DLD1 (cell line): ENCODE results near the gene MTA1.

Experiments used
- in situ Hi-C: cut with HindIII; loops from 2 replicates; pipeline ENCODE4 v1.10.0; 2017; ENCODE audit warnings: low sequenced_read_pairs

MTA1 gene

DNA sequence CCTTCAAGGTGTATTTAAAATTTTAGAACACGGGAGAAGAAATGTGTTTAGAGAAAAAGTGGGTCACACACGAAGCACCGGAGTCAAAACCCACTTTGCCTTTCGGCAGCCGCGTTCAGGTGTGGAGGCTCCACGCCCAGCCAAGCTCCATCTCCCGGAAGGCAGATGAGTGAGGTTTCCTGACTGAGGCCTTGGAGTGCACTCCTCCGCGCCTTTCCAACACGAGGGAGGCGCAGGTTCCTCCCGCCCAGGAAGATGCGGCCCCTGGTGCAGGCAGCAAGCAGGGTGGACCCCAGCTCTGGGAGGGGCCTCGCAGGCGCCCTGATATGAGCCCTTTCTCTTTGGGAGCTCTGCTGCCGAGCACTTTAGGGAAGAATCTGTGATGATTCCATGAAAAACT lies 22.5 kb downstream of the MTA1 start:
- in situ Hi-C loops: no loop called here

GRCh38 chr14:105442834-105443233 lies 23.2 kb downstream of the MTA1 start:
- in situ Hi-C loops: no loop called here

GRCh38 chr14:105444859-105445258 lies 25.2 kb downstream of the MTA1 start:
- in situ Hi-C loops: no loop called here

- in situ Hi-C loops: no loop called here
These were observed 25.7 kb downstream of the MTA1 start for GRCh38 chr14:105445290-105445689.

DNA sequence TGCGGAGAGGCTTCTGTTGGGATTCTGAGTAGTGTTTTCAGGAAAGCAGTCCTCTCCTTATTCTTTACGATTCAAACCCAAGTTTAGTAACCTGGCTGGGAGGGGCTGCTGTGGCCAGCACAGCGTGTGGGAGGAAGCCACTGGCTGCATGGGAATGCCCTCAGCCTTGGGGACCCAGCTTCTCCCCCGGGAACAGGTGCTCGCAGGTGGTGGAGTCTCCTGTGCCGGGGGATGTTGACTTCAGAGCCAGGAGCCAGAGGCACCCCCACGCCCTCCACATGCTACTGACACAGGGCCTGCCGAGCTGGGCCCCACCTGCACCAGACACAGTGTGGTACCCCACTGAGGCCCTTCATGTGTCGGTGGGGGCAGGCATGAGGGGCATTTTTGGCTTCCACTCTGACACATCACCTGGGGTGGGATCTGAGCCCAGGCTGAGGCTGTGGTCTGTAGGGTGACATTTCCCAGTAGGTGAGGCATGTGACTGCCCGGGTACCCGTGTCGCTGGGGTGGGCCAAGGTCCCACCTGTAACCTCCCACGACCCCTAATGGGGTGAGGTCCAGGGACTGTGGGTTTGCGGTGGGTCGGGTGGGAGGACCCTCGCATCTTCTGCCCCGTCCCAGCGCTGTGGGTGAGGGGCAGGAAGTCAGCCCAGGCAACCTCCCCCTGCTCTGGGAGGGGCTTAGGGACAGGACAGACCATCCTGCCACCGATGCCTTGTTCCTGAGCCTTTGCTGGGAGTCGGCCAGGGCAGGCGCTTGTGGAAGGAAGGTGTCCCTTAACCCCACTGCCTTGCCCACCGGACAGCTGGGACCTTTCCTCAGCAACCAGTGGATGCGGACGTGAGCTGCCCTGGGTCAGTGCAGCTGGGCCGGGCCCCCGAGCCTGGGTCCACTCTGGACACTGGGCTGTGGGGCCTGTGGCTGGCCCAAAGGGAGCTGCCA lies 26.5 kb downstream of the MTA1 start:
- in situ Hi-C loops: no loop called here

DNA sequence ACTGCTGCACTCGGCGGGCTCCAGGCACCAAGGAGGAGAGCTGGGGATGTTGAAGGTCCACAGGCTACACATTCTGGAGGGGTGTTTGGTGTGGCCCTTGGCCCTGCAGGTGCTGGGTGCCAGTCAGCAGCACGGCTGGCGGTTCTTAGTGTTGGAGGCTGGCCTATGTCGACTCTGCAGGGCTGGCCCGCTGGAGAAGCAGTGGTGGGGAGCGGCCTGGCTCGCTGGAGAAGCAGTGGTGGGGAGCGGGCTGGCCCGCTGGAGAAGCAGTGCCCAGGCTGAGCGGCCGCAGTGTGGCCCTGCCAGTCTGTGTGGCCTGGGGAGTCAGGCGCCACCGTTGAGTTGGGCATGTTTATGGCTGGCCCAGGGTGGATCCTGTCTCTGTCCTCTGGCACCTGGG lies 27.3 kb downstream of the MTA1 start:
- in situ Hi-C loops: no loop called here

DNA sequence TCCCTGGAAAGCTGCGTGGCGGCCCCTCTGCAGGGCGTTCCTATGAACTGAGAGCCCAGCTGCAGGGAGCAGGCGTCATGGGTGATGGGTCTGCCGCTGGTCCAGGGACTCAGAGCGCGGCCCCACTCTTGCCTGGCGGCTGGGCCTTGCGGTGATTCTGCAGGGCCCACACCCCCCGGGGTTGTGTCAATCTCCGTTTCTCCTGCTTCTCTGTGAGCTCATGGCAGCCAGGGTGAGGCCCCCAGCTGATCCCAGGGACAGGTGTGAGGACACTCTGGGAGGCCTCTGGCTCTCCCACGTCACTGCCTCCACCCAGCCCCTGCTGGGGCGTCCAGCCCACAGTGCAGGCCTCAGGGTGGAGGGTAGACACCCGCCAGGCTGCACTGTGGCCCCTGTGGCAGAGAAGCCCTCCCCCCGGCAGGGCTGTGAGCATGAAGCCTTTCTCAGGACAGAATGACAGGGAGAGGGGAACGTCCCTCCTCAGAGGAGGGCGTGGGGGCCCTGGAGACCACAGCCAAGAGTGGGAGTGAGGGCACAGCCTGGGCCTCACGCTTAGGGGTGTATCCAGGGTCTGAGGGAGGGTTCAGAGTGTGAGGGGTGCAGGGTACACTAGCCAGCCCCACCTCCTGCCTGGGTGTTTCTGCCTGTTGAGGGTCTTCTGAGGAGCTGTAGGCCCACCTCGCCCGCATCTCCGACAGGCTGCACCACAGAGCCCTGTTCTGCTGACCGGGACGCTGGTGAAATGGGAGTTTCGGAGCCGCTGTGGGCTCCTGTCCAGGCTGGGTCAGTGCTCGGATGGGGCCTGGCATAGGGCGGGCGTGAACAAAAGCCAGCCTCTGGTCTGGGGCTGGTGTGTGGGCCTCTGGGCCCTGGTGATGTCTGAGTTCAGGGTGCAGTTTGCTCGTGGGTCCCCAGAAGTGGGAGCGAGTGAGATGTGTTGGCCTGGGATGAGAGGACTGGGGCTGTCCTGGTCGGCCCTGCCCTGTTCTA lies 28.3 kb downstream of the MTA1 start:
- in situ Hi-C loops: no loop called here

GRCh38 chr14:105448706-105449111 lies 29.1 kb downstream of the MTA1 start:
- in situ Hi-C loops: no loop called here

DNA sequence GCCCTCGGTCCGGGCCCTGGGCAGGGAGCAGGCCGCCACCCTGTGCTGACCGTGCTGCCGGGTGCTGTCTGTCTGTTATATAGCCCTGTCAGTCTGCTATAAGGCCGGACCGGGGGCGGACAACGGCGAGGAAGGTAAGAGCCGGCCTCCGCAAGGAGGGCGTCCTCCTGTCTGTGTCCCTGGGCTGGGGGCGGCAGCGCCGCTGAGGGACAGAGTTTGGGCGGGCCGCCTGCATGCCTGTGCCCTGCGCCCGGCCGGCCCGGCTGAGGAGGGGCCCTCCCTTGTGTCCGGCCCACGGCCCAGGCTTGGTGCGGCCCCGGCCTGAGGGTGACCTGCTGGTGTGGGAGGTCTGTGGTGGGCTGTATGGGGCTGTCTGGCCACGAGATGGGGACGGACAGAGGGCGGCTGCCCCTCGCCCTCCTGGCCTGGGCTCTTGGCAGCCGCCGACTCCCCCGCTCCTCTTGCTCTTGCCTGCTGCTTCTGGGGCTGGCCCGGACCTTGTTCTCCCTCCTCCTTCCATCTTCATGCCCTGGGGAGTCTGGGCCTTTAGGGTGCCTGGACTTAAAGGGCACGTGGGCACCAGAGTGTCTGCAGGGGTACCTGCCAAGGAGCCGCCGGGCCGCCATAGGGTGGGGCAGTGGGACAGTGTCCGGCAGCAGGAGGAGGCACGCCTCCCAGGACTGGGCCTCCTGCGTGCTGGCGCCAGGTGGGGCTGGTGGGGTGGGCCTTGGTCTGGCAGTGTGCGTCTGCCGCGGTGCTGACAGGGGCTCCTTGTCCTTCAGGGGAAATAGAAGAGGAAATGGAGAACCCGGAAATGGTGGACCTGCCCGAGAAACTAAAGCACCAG lies 29.9 kb downstream of the MTA1 start:
- in situ Hi-C loops: no loop called here

DNA sequence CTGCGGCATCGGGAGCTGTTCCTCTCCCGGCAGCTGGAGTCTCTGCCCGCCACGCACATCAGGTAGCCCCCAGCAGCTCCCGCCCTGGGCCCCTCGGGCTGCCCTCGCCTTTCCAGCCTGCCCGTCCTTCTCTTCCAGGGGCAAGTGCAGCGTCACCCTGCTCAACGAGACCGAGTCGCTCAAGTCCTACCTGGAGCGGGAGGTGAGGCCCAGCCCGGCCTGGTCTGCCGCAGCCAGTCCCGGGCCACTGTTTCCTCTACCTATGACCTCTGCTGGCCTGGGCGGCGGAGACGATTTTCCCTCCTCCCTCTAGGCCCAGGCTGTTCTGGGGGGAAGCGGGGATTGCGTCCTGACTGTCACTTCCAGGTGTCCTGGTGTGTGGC lies 30.5 kb downstream of the MTA1 start:
- in situ Hi-C loops: no loop called here

DNA sequence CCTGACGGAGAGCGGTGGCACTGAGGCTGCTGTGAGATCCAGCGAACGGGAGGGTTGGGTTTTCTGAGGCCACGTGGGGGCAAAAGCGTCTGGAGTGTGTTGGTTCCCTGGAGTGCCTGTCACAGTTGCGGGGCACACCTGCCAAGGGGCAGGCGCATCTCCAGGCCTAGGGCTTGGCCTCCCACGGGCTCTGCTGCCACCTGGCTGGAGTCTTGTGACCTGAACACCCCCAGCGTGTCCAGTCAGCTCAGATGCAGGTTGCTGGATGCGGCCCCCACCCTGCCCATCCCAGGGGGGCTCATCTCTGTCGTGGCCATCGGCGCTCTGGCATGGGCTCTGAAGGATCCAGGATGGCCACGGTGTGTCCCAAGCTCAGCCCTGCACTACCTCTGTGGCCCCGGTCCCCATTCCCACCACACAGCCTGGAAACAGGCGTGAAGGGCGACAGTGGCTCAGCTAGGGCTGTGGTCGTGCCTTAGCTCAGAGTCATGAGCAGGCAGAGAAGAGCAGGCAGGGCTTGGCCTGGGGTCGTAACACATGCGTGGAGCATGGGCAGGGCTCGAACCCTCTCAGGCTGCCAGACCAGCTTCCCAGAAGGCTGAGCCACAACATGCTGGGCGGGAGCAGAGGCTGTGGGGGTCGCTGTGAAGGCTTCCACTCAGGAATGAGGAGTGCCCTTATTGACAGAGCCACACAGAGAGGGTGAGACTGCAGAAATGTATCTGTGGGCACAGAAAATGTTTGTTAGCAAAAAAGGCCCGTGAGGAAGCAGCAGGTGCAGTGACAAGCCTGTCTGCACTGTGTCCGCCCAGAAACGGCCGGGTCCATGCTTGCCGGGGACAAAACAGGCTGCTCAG lies 31.5 kb downstream of the MTA1 start:
- in situ Hi-C loops: no loop called here

- in situ Hi-C loops: no loop called here
These were observed 33.3 kb downstream of the MTA1 start for GRCh38 chr14:105452963-105453362.

GRCh38 chr14:105453847-105454246 lies 34.2 kb downstream of the MTA1 start:
- in situ Hi-C loops: no loop called here

DNA sequence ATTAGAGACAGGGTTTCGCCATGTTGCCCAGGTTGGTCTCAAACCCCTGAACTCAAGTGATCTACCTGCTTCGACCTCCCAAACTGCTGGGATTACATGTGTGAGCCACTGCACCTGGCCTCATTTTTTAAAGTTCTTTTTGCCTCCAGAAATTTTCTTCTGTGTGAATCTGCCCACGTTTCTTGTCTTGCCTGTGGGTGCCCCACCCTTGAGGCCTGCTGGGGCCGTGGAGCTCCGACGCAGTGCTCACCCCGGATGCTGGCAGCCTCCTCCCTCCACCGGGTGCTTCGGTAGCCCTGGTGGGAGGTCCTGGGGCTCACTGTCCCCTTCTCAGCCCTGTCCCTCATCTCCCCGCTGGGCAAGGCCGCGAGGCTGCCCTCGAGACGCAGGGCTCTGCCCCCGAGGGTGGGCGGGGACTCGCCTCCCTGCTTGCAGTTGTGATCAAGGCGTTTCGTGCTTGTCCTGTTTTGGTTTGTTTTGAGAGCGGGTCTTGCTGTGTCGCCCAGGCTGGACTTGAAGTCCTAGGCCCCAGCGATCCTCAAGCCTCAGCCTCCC lies 35.5 kb downstream of the MTA1 start:
- in situ Hi-C loops: no loop called here

GRCh38 chr14:105455766-105456660 lies 36.4 kb downstream of the MTA1 start:
- in situ Hi-C loops: no loop called here

- in situ Hi-C loops: no loop called here
These were observed 37.4 kb downstream of the MTA1 start for GRCh38 chr14:105456736-105457617.

DNA sequence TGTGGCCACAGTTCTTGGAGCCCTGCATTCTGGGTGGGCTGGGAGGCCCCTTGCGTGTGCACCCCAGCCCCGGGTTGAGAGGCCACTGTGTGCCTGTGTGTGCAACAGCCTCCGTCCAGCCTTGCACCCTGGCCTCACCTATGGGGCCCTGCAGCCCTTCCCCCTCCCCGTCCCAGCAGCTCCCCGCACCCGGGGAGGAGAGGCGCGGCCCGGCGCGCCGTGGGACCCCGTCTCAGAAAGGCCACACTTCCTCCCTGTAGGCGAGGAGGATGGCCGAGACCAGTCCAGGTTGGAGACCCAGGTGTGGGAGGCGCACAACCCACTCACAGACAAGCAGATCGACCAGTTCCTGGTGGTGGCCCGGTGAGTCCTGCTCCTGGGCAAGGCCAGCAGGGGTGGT lies 38.4 kb downstream of the MTA1 start:
- in situ Hi-C loops: no loop called here

DNA sequence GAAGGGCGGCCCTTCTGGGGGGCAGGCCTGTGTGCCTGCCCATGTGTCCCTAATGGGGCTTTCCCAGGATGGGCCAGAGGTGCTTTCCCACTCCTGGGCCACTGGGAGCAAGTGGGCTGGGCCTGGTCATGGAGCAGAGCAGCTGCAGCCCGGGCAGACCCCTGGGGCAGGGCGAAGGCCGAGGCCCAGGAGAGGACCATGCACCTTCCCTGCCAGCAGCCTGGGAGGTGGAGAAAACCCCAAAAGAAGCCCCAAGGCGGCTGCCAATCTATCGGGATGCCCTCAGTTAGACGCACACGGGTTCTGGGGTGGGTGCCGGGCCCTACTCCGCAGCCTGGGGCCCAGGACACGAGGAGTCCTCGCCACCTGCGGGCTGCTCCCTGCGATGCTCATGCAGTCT lies 38.9 kb downstream of the MTA1 start:
- in situ Hi-C loops: no loop called here
